ENCODE measurements around the gene MGAT3. TPM values are rescaled to one million over a fixed set of nuclear protein-coding genes. Genes with fewer than 3 reads are reported as not detected.
A peak's percentile ranks its signal among the peaks of the same experiment; 100 is the strongest.

MGAT3 gene
- total and polyA plus RNA-seq, 5 donors = 7.3 to 11.6 (median 9.2) TPM

- H3K4me1 ChIP-seq (ENCODE audit: control insufficient read depth, insufficient read depth, low read length) = peaks cover 4% of the 10 kb centered on the region
- no peaks in the 10 kb centered on the region for H3K27me3 ChIP-seq (ENCODE audit: control insufficient read depth, insufficient read depth)
- DNase-seq (peak in 2 of 3 donors; percentile 8 to 22), ATAC-seq (no peak)
- no peak overlapping the region for H3K4me3 ChIP-seq (ENCODE audit: low read length)
- WGBS = 72% methylated on average over 10 of the region's 10 CpGs
- intact Hi-C loops (cut with DNase I) = loop anchor here in 2 of 4 donors (5.0 kb wide), 2 partner anchors 33 to 38 kb away; partner anchors contain the start of gene RPS19BP1 (in 1 of the 2)
- H3K27ac ChIP-seq (ENCODE audit: low read length) = no peak overlapping the region
- no peaks in the 10 kb centered on the region for H3K9me3 ChIP-seq (ENCODE audit: control insufficient read depth, low read length)
Measured at GRCh38 chr22:39494471-39495120, 37.8 kb downstream of the MGAT3 start.

GRCh38 chr22:39496131-39496838 lies 39.5 kb downstream of the MGAT3 start:
- ATAC-seq (peak; percentile 67 to 71), DNase-seq (peak; percentile 80 to 89 (median 88))
- intact Hi-C loops (cut with DNase I) = loop anchor here in 1 of 4 donors (5.0 kb wide), 1 partner anchor 36 kb away; the partner anchor contains the start of gene RPS19BP1
- Histone ChIP-seq H3K4me1 (ENCODE audit: control insufficient read depth, insufficient read depth, low read length) (peaks cover 4% of the 10 kb centered on the region), H3K27me3 (ENCODE audit: control insufficient read depth, insufficient read depth) (no peaks in the 10 kb centered on the region), H3K27ac (ENCODE audit: low read length) (peak overlapping the region; percentile 36), H3K9me3 (ENCODE audit: control insufficient read depth, low read length) (no peaks in the 10 kb centered on the region), H3K4me3 (ENCODE audit: low read length) (no peak overlapping the region)
- WGBS = 40% methylated on average over 13 of the region's 13 CpGs

- no peak overlapping the region for H3K27ac ChIP-seq (ENCODE audit: low read length)
- no peak overlapping the region for H3K4me3 ChIP-seq (ENCODE audit: low read length)
- DNase-seq (no peak), ATAC-seq (no peak)
- WGBS = 82% methylated on average over 8 of the region's 8 CpGs
- H3K9me3 ChIP-seq (ENCODE audit: control insufficient read depth, low read length) = no peaks in the 10 kb centered on the region
- no peaks in the 10 kb centered on the region for H3K27me3 ChIP-seq (ENCODE audit: control insufficient read depth, insufficient read depth)
- intact Hi-C loops (cut with DNase I) = loop anchor here in 1 of 4 donors (5.0 kb wide), 1 partner anchor 35 kb away; the partner anchor contains the start of gene RPS19BP1
- peaks cover 6% of the 10 kb centered on the region for H3K4me1 ChIP-seq (ENCODE audit: control insufficient read depth, insufficient read depth, low read length)
Measured at GRCh38 chr22:39497429-39497828, 40.6 kb downstream of the MGAT3 start.

GRCh38 chr22:39498368-39498767 lies 41.6 kb downstream of the MGAT3 start:
- peak overlapping the region; percentile 28 for H3K27ac ChIP-seq (ENCODE audit: low read length)
- no peak overlapping the region for H3K4me3 ChIP-seq (ENCODE audit: low read length)
- H3K9me3 ChIP-seq (ENCODE audit: control insufficient read depth, low read length) = no peaks in the 10 kb centered on the region
- peak; percentile 59 to 83 (median 78) for DNase-seq
- WGBS = 23% methylated on average over 2 of the region's 2 CpGs
- ATAC-seq = no peak
- no peaks in the 10 kb centered on the region for H3K27me3 ChIP-seq (ENCODE audit: control insufficient read depth, insufficient read depth)
- H3K4me1 ChIP-seq (ENCODE audit: control insufficient read depth, insufficient read depth, low read length) = peaks cover 8% of the 10 kb centered on the region
- intact Hi-C loops (cut with DNase I) = loop anchor here in 1 of 4 donors (5.0 kb wide), 1 partner anchor 34 kb away; the partner anchor contains the start of gene RPS19BP1

- Histone ChIP-seq H3K27ac (ENCODE audit: low read length) (no peak overlapping the region), H3K4me3 (ENCODE audit: low read length) (no peak overlapping the region), H3K9me3 (ENCODE audit: control insufficient read depth, low read length) (no peaks in the 10 kb centered on the region), H3K4me1 (ENCODE audit: control insufficient read depth, insufficient read depth, low read length) (peaks cover 8% of the 10 kb centered on the region), H3K27me3 (ENCODE audit: control insufficient read depth, insufficient read depth) (no peaks in the 10 kb centered on the region)
- WGBS = 39% methylated on average over 3 of the region's 3 CpGs
- ATAC-seq (no peak), DNase-seq (no peak)
- intact Hi-C loops (cut with DNase I) = loop anchor here in 1 of 4 donors (5.0 kb wide), 1 partner anchor 33 kb away; the partner anchor contains the start of gene RPS19BP1
Measured at GRCh38 chr22:39498802-39499201, 42.0 kb downstream of the MGAT3 start.

- H3K4me1 ChIP-seq (ENCODE audit: control insufficient read depth, insufficient read depth, low read length) = peaks cover 8% of the 10 kb centered on the region
- ATAC-seq (no peak), DNase-seq (peak in 2 of 3 donors; percentile 31 to 46)
- no peaks in the 10 kb centered on the region for H3K27me3 ChIP-seq (ENCODE audit: control insufficient read depth, insufficient read depth)
- H3K9me3 ChIP-seq (ENCODE audit: control insufficient read depth, low read length) = no peaks in the 10 kb centered on the region
- no peak overlapping the region for H3K27ac ChIP-seq (ENCODE audit: low read length)
- 60% methylated on average over 6 of the region's 6 CpGs for WGBS
- intact Hi-C loops (cut with DNase I) = loop anchor here in 1 of 4 donors (10.0 kb wide), 1 partner anchor 115 kb away; no protein-coding TSS in a partner anchor
- no peak overlapping the region for H3K4me3 ChIP-seq (ENCODE audit: low read length)
Measured at GRCh38 chr22:39500101-39500500, 43.3 kb downstream of the MGAT3 start.

GRCh38 chr22:39501644-39502108 lies 44.9 kb downstream of the MGAT3 start:
- WGBS = 25% methylated on average over 13 of the region's 13 CpGs
- intact Hi-C loops (cut with DNase I) = loop anchor here in 1 of 4 donors (10.0 kb wide), 1 partner anchor 117 kb away; no protein-coding TSS in a partner anchor
- Histone ChIP-seq H3K4me1 (ENCODE audit: control insufficient read depth, insufficient read depth, low read length) (peaks cover 8% of the 10 kb centered on the region), H3K4me3 (ENCODE audit: low read length) (peak overlapping the region; percentile 86), H3K27ac (ENCODE audit: low read length) (peak overlapping the region; percentile 95), H3K9me3 (ENCODE audit: control insufficient read depth, low read length) (no peaks in the 10 kb centered on the region), H3K27me3 (ENCODE audit: control insufficient read depth, insufficient read depth) (no peaks in the 10 kb centered on the region)
- DNase-seq (peak in 1 of 3 donors; percentile 16), ATAC-seq (no peak)

- Histone ChIP-seq H3K4me3 (ENCODE audit: low read length) (peak within 1 kb of the TSS; percentile 86), H3K4me1 (ENCODE audit: control insufficient read depth, insufficient read depth, low read length) (peaks cover 8% of the 10 kb centered on the region), H3K27ac (ENCODE audit: low read length) (peak within 1 kb of the TSS; percentile 95), H3K9me3 (ENCODE audit: control insufficient read depth, low read length) (no peaks in the 10 kb centered on the region), H3K27me3 (ENCODE audit: control insufficient read depth, insufficient read depth) (no peaks in the 10 kb centered on the region)
- ATAC-seq (peak; percentile 97 to 98), DNase-seq (peak; percentile 98 to 99 (median 99))
- WGBS = under 1% methylated on average over 58 of the region's 58 CpGs
- intact Hi-C loops (cut with DNase I) = loop anchor here in 1 of 4 donors (10.0 kb wide), 1 partner anchor 117 kb away; no protein-coding TSS in a partner anchor
Measured at GRCh38 chr22:39502109-39502788, 45.4 kb downstream of the MGAT3 start, which contains the start of gene MIEF1. Gene MIEF1 (plus strand): TSS chr22:39502290. CDS start chr22:39511295, 9,005 bp downstream.

- DNase-seq (peak in 2 of 3 donors; percentile 26 to 35), ATAC-seq (no peak)
- Histone ChIP-seq H3K27ac (ENCODE audit: low read length) (peak overlapping the region; percentile 80), H3K4me3 (ENCODE audit: low read length) (peak overlapping the region; percentile 86), H3K27me3 (ENCODE audit: control insufficient read depth, insufficient read depth) (no peaks in the 10 kb centered on the region), H3K4me1 (ENCODE audit: control insufficient read depth, insufficient read depth, low read length) (peaks cover 8% of the 10 kb centered on the region), H3K9me3 (ENCODE audit: control insufficient read depth, low read length) (no peaks in the 10 kb centered on the region)
- 7% methylated on average over 18 of the region's 18 CpGs for WGBS
- intact Hi-C loops (cut with DNase I) = loop anchor here in 1 of 4 donors (10.0 kb wide), 1 partner anchor 118 kb away; no protein-coding TSS in a partner anchor
Measured at GRCh38 chr22:39502789-39503409, 46.1 kb downstream of the MGAT3 start.

GRCh38 chr22:39503630-39504029 lies 46.8 kb downstream of the MGAT3 start:
- Histone ChIP-seq H3K4me3 (ENCODE audit: low read length) (peak overlapping the region; percentile 86), H3K9me3 (ENCODE audit: control insufficient read depth, low read length) (no peaks in the 10 kb centered on the region), H3K27me3 (ENCODE audit: control insufficient read depth, insufficient read depth) (no peaks in the 10 kb centered on the region), H3K27ac (ENCODE audit: low read length) (no peak overlapping the region), H3K4me1 (ENCODE audit: control insufficient read depth, insufficient read depth, low read length) (peaks cover 6% of the 10 kb centered on the region)
- 63% methylated on average over 6 of the region's 6 CpGs for WGBS
- intact Hi-C loops (cut with DNase I) = loop anchor here in 1 of 4 donors (10.0 kb wide), 1 partner anchor 119 kb away; no protein-coding TSS in a partner anchor
- DNase-seq = no peak
- ATAC-seq = no peak
